PC-3 (cell line): ENCODE measurements around the gene TNIP1. TPM values are rescaled to one million over a fixed set of nuclear protein-coding genes. Genes with fewer than 3 reads are reported as not detected.

ENCODE experiments used
- ATAC-seq: fragments of 200-7000 bp; cut with Tn5 transposase; 2 replicates; pipeline ENCODE4 v1.9.1; 2020; ENCODE audit warnings: mild to moderate bottlenecking, moderate library complexity
- BruUV-seq: library from RNA; stranded (reverse); fragments of 400-500 nt; replicated peaks from 2 replicates; lab custom pipeline; 2021; lab: Mats Ljungman, UMichigan
- CTCF ChIA-PET: fragments of 300-600 bp; sonication (Branson Sonifier 250); formaldehyde crosslinking; loops from one replicate; lab custom pipeline; 2022; ENCODE audit warnings: antibody characterized with exemption; lab: Charles Lee
- POLR2A ChIA-PET: fragments of 300-600 bp; sonication (Branson Sonifier 250); formaldehyde crosslinking; loops from one replicate; lab custom pipeline; 2022; ENCODE audit warnings: antibody characterized with exemption; ENCODE audit not compliant: unreplicated experiment; lab: Charles Lee
- DNase-seq: peaks from one replicate; pipeline ENCODE4 v3.0.0-alpha.2; 2015
- H2AFZ ChIP-seq: fragments of 300-600 bp; sonication (generic); 2 replicates; pipeline ENCODE4 v1.6.0; 2016; ENCODE audit warnings: antibody characterized with exemption, low read length
- H3F3A ChIP-seq: fragments of 300-600 bp; sonication (generic); one replicate; pipeline ENCODE4 v1.6.0; 2017; ENCODE audit warnings: antibody characterized with exemption, low read length, control low read depth, mild to moderate bottlenecking; ENCODE audit not compliant: unreplicated experiment
- H3K27ac ChIP-seq: fragments of 300-600 bp; sonication (generic); 2 replicates; pipeline ENCODE4 v1.5.1; 2016; ENCODE audit warnings: mild to moderate bottlenecking, low read length
- H3K27me3 ChIP-seq: fragments of 300-600 bp; sonication (generic); 2 replicates; pipeline ENCODE4 v1.6.1; 2016; ENCODE audit warnings: low read length, mixed read lengths
- H3K36me3 ChIP-seq: fragments of 300-600 bp; sonication (generic); 2 replicates; pipeline ENCODE4 v1.6.1; 2016; ENCODE audit warnings: low read depth, mixed run types, low read length, mixed read lengths
- H3K4me1 ChIP-seq: fragments of 300-600 bp; sonication (generic); 2 replicates; pipeline ENCODE4 v1.5.1; 2016; ENCODE audit warnings: low read length; ENCODE audit not compliant: insufficient read depth
- H3K4me2 ChIP-seq: fragments of 300-600 bp; sonication (generic); 2 replicates; pipeline ENCODE4 v1.6.0; 2016; ENCODE audit warnings: low read length
- H3K4me3 ChIP-seq: fragments of 300-600 bp; sonication (generic); 2 replicates; pipeline ENCODE4 v1.5.1; 2016; ENCODE audit warnings: mild to moderate bottlenecking, low read length, mixed read lengths
- H3K79me2 ChIP-seq: fragments of 300-600 bp; sonication (generic); 2 replicates; pipeline ENCODE4 v1.6.1; 2017; ENCODE audit warnings: low read length, mixed read lengths
- H3K9ac ChIP-seq: fragments of 300-600 bp; sonication (generic); 2 replicates; pipeline ENCODE4 v1.6.0; 2016; ENCODE audit warnings: mild to moderate bottlenecking, low read length
- H3K9me2 ChIP-seq: fragments of 300-600 bp; sonication (generic); replicated peaks from 2 replicates; pipeline ENCODE4 v1.6.1; 2016; ENCODE audit warnings: mixed run types, low read length, mixed read lengths
- H3K9me3 ChIP-seq: fragments of 300-600 bp; sonication (generic); 2 replicates; pipeline ENCODE4 v1.6.1; 2016; ENCODE audit warnings: low read length, mixed read lengths
- H4K20me1 ChIP-seq: fragments of 300-600 bp; sonication (generic); 2 replicates; pipeline ENCODE4 v1.6.1; 2016; ENCODE audit warnings: low read length, mixed read lengths
- EZH2 ChIP-seq: fragments of 300-600 bp; sonication (generic); IDR thresholded peaks from one replicate; pipeline ENCODE4 v1.6.1; 2017; ENCODE audit warnings: antibody characterized with exemption, mild to moderate bottlenecking, low read length; ENCODE audit not compliant: unreplicated experiment
- EZH2phosphoT487 ChIP-seq: fragments of 300-600 bp; sonication (generic); IDR thresholded peaks from 2 replicates; pipeline ENCODE4 v1.6.1; 2018; ENCODE audit warnings: mild to moderate bottlenecking, antibody characterized with exemption, low read length, borderline replicate concordance
- intact Hi-C: fragments of 100-400 bp; cut with micrococcal nuclease; formaldehyde crosslinking; loops from 2 replicates; pipeline ENCODE4 v1.9.0; 2023
- total RNA-seq: library from RNA; depleted of rRNA; stranded (reverse); fragments of >200 nt; gene quantifications from 2 replicates; pipeline ENCODE4 v1.2.3, GENCODE V29; 2014
- TF ChIP-seq, protein P1 (sequence below): fragments of 300-600 bp; sonication (generic); conservative IDR thresholded peaks from 2 replicates; pipeline ENCODE4 v1.5.1; 2017; ENCODE audit warnings: antibody characterized with exemption, low read depth, mild to moderate bottlenecking, low read length

TNIP1 gene
- total RNA-seq, 1 experiment from 2014 or later: 90.0 TPM

DNA sequence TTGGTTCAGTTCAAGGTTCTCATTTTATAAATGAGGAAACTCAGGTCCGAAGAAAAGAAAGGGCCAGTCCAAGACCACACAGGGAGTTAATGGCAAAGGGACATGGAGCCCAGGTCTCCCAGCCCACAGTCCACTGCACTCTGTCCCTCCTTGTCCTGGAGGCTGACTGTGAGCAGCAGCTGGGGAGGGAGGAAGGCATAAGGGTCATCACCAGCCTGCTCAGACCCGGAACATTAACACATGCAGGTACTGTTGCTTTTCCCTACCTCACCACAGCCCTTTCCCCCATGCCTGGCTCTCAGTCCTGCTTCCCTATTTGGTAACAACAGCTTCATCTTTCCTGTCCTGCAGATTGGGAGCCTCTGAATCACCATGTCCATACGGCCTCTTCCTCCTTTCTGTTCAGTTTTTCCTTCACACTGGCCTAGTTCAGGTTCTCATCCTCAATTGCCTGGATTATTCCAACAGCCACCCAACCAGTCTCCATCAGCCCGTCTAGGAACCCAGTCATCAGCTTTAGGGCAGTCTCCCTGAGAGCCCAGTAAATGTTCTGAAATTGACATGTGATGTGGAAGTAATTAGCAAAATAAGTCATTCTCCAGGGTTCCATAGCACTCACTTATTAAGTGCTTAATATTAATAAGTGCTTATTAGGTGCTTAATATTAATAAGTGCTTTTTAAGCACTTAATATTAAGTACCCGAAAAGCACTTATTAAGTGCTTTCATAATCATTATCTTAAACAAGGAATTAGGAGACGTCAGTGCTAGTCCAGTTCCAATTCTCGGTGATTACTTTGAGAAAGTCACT lies 56.2 kb downstream of the TNIP1 start:
- BruUV-seq: no TSS peak
- TF ChIP-seq, protein P1, sequence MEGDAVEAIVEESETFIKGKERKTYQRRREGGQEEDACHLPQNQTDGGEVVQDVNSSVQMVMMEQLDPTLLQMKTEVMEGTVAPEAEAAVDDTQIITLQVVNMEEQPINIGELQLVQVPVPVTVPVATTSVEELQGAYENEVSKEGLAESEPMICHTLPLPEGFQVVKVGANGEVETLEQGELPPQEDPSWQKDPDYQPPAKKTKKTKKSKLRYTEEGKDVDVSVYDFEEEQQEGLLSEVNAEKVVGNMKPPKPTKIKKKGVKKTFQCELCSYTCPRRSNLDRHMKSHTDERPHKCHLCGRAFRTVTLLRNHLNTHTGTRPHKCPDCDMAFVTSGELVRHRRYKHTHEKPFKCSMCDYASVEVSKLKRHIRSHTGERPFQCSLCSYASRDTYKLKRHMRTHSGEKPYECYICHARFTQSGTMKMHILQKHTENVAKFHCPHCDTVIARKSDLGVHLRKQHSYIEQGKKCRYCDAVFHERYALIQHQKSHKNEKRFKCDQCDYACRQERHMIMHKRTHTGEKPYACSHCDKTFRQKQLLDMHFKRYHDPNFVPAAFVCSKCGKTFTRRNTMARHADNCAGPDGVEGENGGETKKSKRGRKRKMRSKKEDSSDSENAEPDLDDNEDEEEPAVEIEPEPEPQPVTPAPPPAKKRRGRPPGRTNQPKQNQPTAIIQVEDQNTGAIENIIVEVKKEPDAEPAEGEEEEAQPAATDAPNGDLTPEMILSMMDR: no peak
- TF ChIP-seq EZH2phosphoT487 (no peak), EZH2 (no peak)
- no peaks in the 10 kb centered on the region for H3K9me2 ChIP-seq
- H3K36me3 ChIP-seq: peaks cover 17% of the 10 kb centered on the region; the same call in 1 of the 2 replicates
- H3K9ac ChIP-seq: no peak overlapping the region
- ChIA-PET POLR2A (no interaction called here), CTCF (interaction anchor here (1.6 kb wide), 1 partner anchor 22 kb away, joined by 16 read pairs; no protein-coding TSS in a partner anchor)
- H2AFZ ChIP-seq: no peak overlapping the region
- DNase-seq: no peak
- H3K4me3 ChIP-seq: no peak overlapping the region
- H3K27me3 ChIP-seq: no peaks in the 10 kb centered on the region
- H3K27ac ChIP-seq: peak overlapping the region; percentile 93
- peak overlapping the region; percentile 63; the same call in 1 of the 2 replicates for H3K4me2 ChIP-seq
- intact Hi-C loops: no loop called here
- no peaks in the 10 kb centered on the region for H3K9me3 ChIP-seq
- H3K79me2 ChIP-seq: no peaks in the 10 kb centered on the region
- no peaks in the 10 kb centered on the region for H4K20me1 ChIP-seq
- H3F3A ChIP-seq: no peaks in the 10 kb centered on the region
- ATAC-seq: no peak
- peaks cover 31% of the 10 kb centered on the region for H3K4me1 ChIP-seq

- intact Hi-C loops: loop anchor here (1.0 to 2.0 kb wide), 2 partner anchors 21 to 57 kb away; partner anchors contain the start of gene TNIP1
- H3K27ac ChIP-seq: peak overlapping the region; percentile 93
- H4K20me1 ChIP-seq: no peaks in the 10 kb centered on the region
- no peaks in the 10 kb centered on the region for H3K9me2 ChIP-seq
- 0 out of 2 replicates have a peak overlapping the region, but pooled peaks have one; percentile 35 for H2AFZ ChIP-seq
- peaks cover 9% of the 10 kb centered on the region; the same call in 1 of the 2 replicates for H3K36me3 ChIP-seq
- ChIA-PET POLR2A (interaction anchor here (0.5 kb wide), 2 partner anchors 17 to 1048 kb away, joined by 3 to 5 read pairs; no protein-coding TSS in a partner anchor), CTCF (interaction anchor here (0.6 to 1.6 kb wide), 6 partner anchors 17 to 215 kb away, joined by 3 to 16 read pairs (median 4); no protein-coding TSS in a partner anchor)
- H3K9me3 ChIP-seq: no peaks in the 10 kb centered on the region
- H3K4me1 ChIP-seq: peaks cover 31% of the 10 kb centered on the region
- ATAC-seq (peak; percentile 90), DNase-seq (peak; percentile 95)
- H3K4me3 ChIP-seq: 0 out of 2 replicates have a peak overlapping the region, but pooled peaks have one; percentile 12
- peak overlapping the region; percentile 63 for H3K4me2 ChIP-seq
- no peaks in the 10 kb centered on the region for H3K27me3 ChIP-seq
- TF ChIP-seq EZH2phosphoT487: no peak
- no peak for TF ChIP-seq EZH2
- TF ChIP-seq, protein P1: no peak
- no peaks in the 10 kb centered on the region for H3F3A ChIP-seq
- no TSS peak for BruUV-seq
- peak overlapping the region; percentile 60 for H3K9ac ChIP-seq
- H3K79me2 ChIP-seq: no peaks in the 10 kb centered on the region
Measured at GRCh38 chr5:151023651-151024050, 57.2 kb downstream of the TNIP1 start.
